MM.1S (cell line): ENCODE data around the gene CNOT10.

Source experiments
- DNase-seq: peaks from one replicate; pipeline ENCODE4 v3.0.0-alpha.2; 2015
- H2AFZ ChIP-seq: fragments of 300-600 bp; sonication (generic); 2 replicates; pipeline ENCODE4 v1.6.0; 2016; ENCODE audit warnings: antibody characterized with exemption, low read length
- H3F3A ChIP-seq: fragments of 300-600 bp; sonication (generic); 2 replicates; pipeline ENCODE4 v1.6.1; 2016; ENCODE audit warnings: mild to moderate bottlenecking, antibody characterized with exemption, low read length, moderate library complexity, mixed read lengths; ENCODE audit not compliant: insufficient read depth
- H3K27ac ChIP-seq: fragments of 300-600 bp; sonication (generic); 2 replicates; pipeline ENCODE4 v1.5.1; 2016; ENCODE audit warnings: mild to moderate bottlenecking, low read length
- H3K27me3 ChIP-seq: fragments of 300-600 bp; sonication (generic); replicated peaks from 2 replicates; pipeline ENCODE4 v1.6.0; 2016; ENCODE audit warnings: low read length; ENCODE audit not compliant: insufficient read depth
- H3K36me3 ChIP-seq: fragments of 300-600 bp; sonication (generic); replicated peaks from 2 replicates; pipeline ENCODE4 v1.6.1; 2016; ENCODE audit warnings: mild to moderate bottlenecking, low read length, mixed read lengths; ENCODE audit not compliant: insufficient read depth
- H3K4me1 ChIP-seq: fragments of 300-600 bp; sonication (generic); 2 replicates; pipeline ENCODE4 v1.6.1; 2016; ENCODE audit warnings: low read length, mixed read lengths
- H3K4me2 ChIP-seq: fragments of 300-600 bp; sonication (generic); 2 replicates; pipeline ENCODE4 v1.6.0; 2016; ENCODE audit warnings: low read depth, low read length
- H3K4me3 ChIP-seq: fragments of 300-600 bp; sonication (generic); 2 replicates; pipeline ENCODE4 v1.5.1; 2016; ENCODE audit warnings: low read length, mixed read lengths
- H3K79me2 ChIP-seq: fragments of 300-600 bp; sonication (generic); 2 replicates; pipeline ENCODE4 v1.6.1; 2016; ENCODE audit warnings: mixed run types, low read length, mixed read lengths
- H3K9ac ChIP-seq: fragments of 300-600 bp; sonication (generic); 2 replicates; pipeline ENCODE4 v1.6.1; 2016; ENCODE audit warnings: low read length, mixed read lengths
- H3K9me2 ChIP-seq: fragments of 300-600 bp; sonication (generic); replicated peaks from 2 replicates; pipeline ENCODE4 v1.6.1; 2016; ENCODE audit warnings: mild to moderate bottlenecking, low read length, mixed read lengths; ENCODE audit not compliant: insufficient read depth
- H3K9me3 ChIP-seq: fragments of 300-600 bp; sonication (generic); replicated peaks from 2 replicates; pipeline ENCODE4 v1.6.1; 2016; ENCODE audit warnings: mild to moderate bottlenecking, low read length, mixed read lengths; ENCODE audit not compliant: insufficient read depth
- H4K20me1 ChIP-seq: fragments of 300-600 bp; sonication (generic); 2 replicates; pipeline ENCODE4 v1.6.1; 2016; ENCODE audit warnings: mild to moderate bottlenecking, low read length, moderate library complexity, mixed read lengths; ENCODE audit not compliant: insufficient read depth
- EZH2 ChIP-seq: fragments of 300-600 bp; sonication (generic); optimal IDR thresholded peaks from 2 replicates; pipeline ENCODE3; 2017; ENCODE audit warnings: low read depth, mild to moderate bottlenecking, antibody characterized with exemption, low read length, mixed read lengths
- EZH2phosphoT487 ChIP-seq: fragments of 300-600 bp; sonication (generic); IDR thresholded peaks from 2 replicates; pipeline ENCODE4 v1.6.1; 2018; ENCODE audit warnings: antibody characterized with exemption, low read length
- TF ChIP-seq, protein P1 (sequence below): fragments of 300-600 bp; sonication (generic); IDR thresholded peaks from 2 replicates; pipeline ENCODE4 v1.5.1; 2016; ENCODE audit warnings: antibody characterized with exemption, low read length, mixed read lengths

CNOT10 gene

DNA sequence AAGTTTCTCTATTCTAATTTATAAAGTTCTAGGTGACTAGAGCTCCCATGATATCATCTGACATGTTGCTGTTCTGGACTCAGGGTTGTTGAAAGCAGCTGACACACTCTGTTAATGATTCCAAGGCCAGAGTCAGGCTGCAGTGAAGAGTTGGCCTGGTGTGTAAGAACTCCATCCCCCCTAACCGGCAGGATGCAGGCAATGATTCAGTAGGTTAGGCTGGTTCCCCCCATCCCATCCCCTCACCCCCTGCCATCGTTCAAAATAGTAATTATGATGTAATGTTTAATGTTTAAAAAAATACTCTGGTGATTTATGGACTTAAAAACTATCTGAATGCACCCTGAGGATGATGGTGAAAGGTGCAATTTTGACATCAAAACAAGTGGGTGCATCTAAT, 128.2 kb downstream of the CNOT10 start:
- no peaks in the 10 kb centered on the region for H3F3A ChIP-seq
- H3K4me2 ChIP-seq, result no peak overlapping the region
- no peaks in the 10 kb centered on the region for H3K79me2 ChIP-seq
- no peak overlapping the region for H3K4me3 ChIP-seq
- H4K20me1 ChIP-seq, result no peaks in the 10 kb centered on the region
- no peak overlapping the region for H2AFZ ChIP-seq
- no peaks in the 10 kb centered on the region for H3K4me1 ChIP-seq
- H3K27me3 ChIP-seq, result no peaks in the 10 kb centered on the region
- no peaks in the 10 kb centered on the region for H3K9me2 ChIP-seq
- TF ChIP-seq EZH2phosphoT487 (no peak), EZH2 (no peak)
- TF ChIP-seq, protein P1, sequence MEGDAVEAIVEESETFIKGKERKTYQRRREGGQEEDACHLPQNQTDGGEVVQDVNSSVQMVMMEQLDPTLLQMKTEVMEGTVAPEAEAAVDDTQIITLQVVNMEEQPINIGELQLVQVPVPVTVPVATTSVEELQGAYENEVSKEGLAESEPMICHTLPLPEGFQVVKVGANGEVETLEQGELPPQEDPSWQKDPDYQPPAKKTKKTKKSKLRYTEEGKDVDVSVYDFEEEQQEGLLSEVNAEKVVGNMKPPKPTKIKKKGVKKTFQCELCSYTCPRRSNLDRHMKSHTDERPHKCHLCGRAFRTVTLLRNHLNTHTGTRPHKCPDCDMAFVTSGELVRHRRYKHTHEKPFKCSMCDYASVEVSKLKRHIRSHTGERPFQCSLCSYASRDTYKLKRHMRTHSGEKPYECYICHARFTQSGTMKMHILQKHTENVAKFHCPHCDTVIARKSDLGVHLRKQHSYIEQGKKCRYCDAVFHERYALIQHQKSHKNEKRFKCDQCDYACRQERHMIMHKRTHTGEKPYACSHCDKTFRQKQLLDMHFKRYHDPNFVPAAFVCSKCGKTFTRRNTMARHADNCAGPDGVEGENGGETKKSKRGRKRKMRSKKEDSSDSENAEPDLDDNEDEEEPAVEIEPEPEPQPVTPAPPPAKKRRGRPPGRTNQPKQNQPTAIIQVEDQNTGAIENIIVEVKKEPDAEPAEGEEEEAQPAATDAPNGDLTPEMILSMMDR, result no peak
- no peak for DNase-seq
- no peaks in the 10 kb centered on the region for H3K36me3 ChIP-seq
- H3K27ac ChIP-seq, result no peak overlapping the region
- no peak overlapping the region for H3K9ac ChIP-seq
- H3K9me3 ChIP-seq, result no peaks in the 10 kb centered on the region

- Histone ChIP-seq H2AFZ (no peak overlapping the region), H3K27me3 (no peaks in the 10 kb centered on the region), H3K9me3 (no peaks in the 10 kb centered on the region), H3K79me2 (no peaks in the 10 kb centered on the region), H3K27ac (no peak overlapping the region), H3K9ac (no peak overlapping the region), H3K36me3 (no peaks in the 10 kb centered on the region), H3K4me3 (no peak overlapping the region), H4K20me1 (no peaks in the 10 kb centered on the region), H3K9me2 (no peaks in the 10 kb centered on the region), H3K4me2 (no peak overlapping the region), H3K4me1 (no peaks in the 10 kb centered on the region), H3F3A (no peaks in the 10 kb centered on the region)
- no peak for TF ChIP-seq EZH2
- TF ChIP-seq, protein P1, result no peak
- TF ChIP-seq EZH2phosphoT487, result no peak
- DNase-seq, result no peak
Measured at GRCh38 chr3:32814361-32814760, 129.4 kb downstream of the CNOT10 start.

DNA sequence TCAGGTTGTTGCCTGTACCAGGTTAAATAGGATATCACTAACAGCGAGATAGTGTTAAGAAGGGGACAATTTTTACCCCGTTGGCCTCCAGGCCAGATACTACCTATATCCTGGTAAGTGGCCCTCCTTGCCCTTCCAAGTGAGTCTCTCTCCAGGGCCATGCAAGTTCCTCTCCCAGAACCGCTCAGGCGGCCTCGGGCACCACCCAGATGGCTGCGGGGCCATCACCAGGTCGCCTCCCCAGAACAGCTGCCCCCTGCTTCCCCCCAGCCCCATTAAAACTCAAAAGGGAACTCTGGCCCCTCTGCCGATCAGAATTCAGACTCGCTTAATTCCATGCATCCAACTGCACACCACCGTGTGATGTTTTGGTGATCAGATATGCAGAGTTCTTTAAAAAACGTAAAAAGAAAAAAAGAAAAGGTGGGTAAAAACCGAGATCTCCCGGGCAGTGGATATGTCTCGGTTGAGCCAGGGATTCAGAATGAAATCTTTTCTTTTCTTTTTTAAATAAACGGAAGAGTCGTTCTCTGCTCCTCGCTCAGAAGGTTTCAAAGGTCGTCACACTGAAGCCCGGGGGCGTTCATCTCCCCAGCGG, 131.0 kb downstream of the CNOT10 start:
- DNase-seq, result no peak
- H3K4me1 ChIP-seq, result no peaks in the 10 kb centered on the region
- H3K27me3 ChIP-seq, result no peaks in the 10 kb centered on the region
- H3K9ac ChIP-seq, result no peak overlapping the region
- no peaks in the 10 kb centered on the region for H3K9me2 ChIP-seq
- no peak overlapping the region for H3K27ac ChIP-seq
- H2AFZ ChIP-seq, result no peak overlapping the region
- H3K4me2 ChIP-seq, result no peak overlapping the region
- TF ChIP-seq EZH2 (no peak), EZH2phosphoT487 (no peak)
- TF ChIP-seq, protein P1, result no peak
- H3K4me3 ChIP-seq, result no peak overlapping the region
- H3K9me3 ChIP-seq, result no peaks in the 10 kb centered on the region
- no peaks in the 10 kb centered on the region for H3F3A ChIP-seq
- H3K36me3 ChIP-seq, result no peaks in the 10 kb centered on the region
- H4K20me1 ChIP-seq, result no peaks in the 10 kb centered on the region
- no peaks in the 10 kb centered on the region for H3K79me2 ChIP-seq
